ENCODE data around the gene CCNB2.

DNA sequence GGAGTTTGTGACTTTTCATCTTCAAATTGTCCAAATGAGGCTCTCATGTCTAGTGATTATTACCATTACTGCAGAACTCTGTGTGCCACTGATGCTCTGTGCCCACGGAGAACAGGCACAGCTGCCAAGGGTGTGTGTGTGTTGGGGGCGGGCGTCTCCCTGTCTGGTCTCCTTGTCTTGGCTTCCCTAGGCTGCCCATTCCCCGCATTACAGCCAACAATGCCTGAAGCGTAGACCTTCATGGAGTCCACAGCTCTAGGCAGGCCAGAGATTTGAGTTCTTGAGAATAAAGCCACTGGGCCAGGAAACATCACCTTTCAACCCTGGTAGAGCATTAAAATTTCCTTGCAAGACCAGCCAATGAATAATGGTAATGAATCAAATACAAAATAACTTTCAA is 42.7 kb downstream of the CCNB2 start:
- TF ChIP-seq, protein P1, sequence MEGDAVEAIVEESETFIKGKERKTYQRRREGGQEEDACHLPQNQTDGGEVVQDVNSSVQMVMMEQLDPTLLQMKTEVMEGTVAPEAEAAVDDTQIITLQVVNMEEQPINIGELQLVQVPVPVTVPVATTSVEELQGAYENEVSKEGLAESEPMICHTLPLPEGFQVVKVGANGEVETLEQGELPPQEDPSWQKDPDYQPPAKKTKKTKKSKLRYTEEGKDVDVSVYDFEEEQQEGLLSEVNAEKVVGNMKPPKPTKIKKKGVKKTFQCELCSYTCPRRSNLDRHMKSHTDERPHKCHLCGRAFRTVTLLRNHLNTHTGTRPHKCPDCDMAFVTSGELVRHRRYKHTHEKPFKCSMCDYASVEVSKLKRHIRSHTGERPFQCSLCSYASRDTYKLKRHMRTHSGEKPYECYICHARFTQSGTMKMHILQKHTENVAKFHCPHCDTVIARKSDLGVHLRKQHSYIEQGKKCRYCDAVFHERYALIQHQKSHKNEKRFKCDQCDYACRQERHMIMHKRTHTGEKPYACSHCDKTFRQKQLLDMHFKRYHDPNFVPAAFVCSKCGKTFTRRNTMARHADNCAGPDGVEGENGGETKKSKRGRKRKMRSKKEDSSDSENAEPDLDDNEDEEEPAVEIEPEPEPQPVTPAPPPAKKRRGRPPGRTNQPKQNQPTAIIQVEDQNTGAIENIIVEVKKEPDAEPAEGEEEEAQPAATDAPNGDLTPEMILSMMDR (conservative IDR thresholded peaks at IDR 0.05 in 1 of 2, IDR thresholded peaks at IDR 0.05 in 1 of 2; ENCODE audit: extremely low read depth in 1 of 2, insufficient read depth in 1 of 2, low read depth in 1 of 2, low read length in 2 of 2): no peak
- TF ChIP-seq EZH2 (IDR thresholded peaks at IDR 0.05; ENCODE audit: borderline replicate concordance, low read length): no peak
